Astrocyte of the cerebellum (primary cell): ENCODE measurements around the gene KCNC2.

ENCODE experiments used
- DNase-seq: peaks from one replicate; pipeline ENCODE4 v3.0.0-alpha.2; 2011; ENCODE audit warnings: low read depth
- H3K4me3 ChIP-seq: 2 replicates; pipeline ENCODE4 v1.5.1; 2011; ENCODE audit warnings: mild to moderate bottlenecking, low read depth, low read length, moderate library complexity
- in situ Hi-C: cut with HindIII; loops from 2 replicates; pipeline ENCODE4 v1.10.0; 2017; ENCODE audit warnings: low sequenced_read_pairs
- TF ChIP-seq, protein P1 (sequence below): IDR thresholded peaks from 2 replicates; pipeline ENCODE4 v1.5.1; 2012; ENCODE audit warnings: low read length, low read depth, moderate library complexity, mild to moderate bottlenecking; ENCODE audit errors: missing control alignments

KCNC2 gene

DNA sequence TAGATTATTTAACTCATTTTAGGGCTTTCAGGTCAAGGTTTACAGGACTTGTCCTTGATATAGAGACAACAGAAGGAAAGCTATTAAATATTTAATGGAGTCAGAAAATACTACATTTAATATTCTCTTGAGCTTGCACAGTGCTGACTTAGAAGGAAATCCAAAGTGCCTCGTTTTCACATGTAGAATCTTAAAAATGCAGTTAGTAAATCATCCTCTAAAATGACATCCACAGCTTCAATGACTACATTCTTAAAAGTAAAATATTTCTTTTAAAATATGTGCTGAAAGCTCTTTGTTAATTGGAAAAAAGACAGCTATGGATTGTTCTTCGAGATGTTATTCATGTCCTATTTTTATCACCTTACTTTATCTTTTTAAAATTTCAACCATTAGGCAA is 146.9 kb downstream of the KCNC2 start:
- H3K4me3 ChIP-seq, result no peak overlapping the region
- TF ChIP-seq, protein P1, sequence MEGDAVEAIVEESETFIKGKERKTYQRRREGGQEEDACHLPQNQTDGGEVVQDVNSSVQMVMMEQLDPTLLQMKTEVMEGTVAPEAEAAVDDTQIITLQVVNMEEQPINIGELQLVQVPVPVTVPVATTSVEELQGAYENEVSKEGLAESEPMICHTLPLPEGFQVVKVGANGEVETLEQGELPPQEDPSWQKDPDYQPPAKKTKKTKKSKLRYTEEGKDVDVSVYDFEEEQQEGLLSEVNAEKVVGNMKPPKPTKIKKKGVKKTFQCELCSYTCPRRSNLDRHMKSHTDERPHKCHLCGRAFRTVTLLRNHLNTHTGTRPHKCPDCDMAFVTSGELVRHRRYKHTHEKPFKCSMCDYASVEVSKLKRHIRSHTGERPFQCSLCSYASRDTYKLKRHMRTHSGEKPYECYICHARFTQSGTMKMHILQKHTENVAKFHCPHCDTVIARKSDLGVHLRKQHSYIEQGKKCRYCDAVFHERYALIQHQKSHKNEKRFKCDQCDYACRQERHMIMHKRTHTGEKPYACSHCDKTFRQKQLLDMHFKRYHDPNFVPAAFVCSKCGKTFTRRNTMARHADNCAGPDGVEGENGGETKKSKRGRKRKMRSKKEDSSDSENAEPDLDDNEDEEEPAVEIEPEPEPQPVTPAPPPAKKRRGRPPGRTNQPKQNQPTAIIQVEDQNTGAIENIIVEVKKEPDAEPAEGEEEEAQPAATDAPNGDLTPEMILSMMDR, result no peak
- no peak for DNase-seq
- in situ Hi-C loops, result no loop called here

DNA sequence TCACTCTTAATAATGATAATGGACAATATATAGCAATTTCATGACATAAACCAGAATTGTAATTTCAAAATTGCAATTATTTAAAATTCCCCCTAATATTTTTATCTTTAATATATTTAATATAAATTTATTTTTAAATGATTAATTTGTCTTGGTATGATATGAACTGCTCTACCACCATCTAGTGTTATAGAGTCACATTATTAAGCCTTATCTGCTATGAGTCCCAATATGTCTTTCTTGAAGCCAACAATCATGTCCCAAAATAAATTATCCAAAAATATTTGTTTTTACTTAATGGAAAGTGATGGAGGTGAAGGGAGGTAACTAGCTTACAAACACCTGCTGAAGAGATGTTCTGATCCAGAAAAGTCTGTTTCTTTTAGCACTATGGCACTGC is 151.4 kb downstream of the KCNC2 start:
- in situ Hi-C loops, result no loop called here
- TF ChIP-seq, protein P1, result no peak
- no peak for DNase-seq
- no peak overlapping the region for H3K4me3 ChIP-seq

DNA sequence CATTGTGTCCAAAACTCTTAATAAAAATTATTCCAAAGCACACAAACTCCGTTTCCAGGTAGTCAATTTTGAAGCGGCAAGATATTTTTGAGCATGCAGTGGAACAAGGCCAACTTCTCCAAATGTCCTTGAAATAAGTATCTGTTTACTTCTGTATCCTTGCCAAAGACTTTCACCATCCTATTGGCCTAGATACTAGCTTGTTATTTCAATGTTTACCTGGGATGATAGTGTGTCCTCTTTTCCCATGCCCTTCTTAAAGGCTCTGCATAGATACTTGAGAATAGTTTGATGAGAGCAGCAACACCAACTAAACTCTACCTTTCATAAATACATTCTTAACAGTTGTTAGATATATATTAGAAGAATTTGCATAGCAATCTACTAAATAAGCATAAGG is 160.9 kb downstream of the KCNC2 start:
- no peak overlapping the region for H3K4me3 ChIP-seq
- TF ChIP-seq, protein P1, result no peak
- DNase-seq, result no peak
- in situ Hi-C loops, result no loop called here

DNA sequence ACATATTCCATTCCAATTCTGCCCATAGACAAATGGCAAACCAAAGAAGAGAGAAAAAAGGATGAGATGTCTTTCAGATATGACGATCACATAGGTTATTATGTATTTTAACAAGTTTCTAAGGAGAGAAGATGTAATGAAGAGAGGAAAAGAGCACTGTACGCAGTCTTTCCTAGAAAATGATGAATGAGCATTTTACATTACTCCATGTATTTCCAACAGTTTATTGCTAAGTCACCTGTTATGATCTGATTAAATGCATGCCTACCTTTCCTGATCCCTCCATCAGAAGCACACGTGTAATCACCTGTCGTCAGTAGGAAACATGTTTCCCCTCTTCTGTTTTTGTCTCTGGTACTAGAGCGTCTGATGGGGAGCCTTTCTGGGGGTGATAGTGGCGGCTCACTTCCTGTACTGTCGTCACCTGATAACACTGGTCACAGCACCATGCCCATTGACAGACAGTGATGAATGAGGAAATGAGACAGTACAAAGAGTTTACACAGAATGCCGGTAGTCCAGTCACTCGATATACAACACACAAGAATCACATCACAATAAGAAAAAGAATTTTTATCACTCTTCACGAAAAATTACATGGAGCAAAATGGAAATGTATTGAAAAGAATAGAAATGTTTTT is 161.6 kb downstream of the KCNC2 start:
- TF ChIP-seq, protein P1, result no peak
- DNase-seq, result no peak
- no peak overlapping the region for H3K4me3 ChIP-seq
- in situ Hi-C loops, result no loop called here

DNA sequence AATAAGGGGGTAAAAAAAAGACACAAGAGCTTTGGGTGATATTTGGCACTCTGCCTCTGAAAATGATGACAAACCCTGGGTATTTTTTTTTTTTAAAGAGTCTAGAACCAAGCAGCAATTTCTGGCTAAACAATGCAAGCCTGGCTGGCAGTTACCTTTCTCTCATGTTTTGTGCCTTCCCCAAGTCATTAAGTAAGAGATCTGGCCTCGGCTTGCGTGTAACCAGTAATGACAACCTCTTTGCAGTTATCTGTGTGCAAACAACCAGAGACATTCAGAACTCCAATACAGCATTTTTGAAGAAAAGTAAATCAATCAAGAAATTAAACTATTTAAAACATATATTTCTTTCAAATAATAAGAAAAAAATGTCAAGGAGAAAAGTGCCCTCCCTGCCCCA is 167.5 kb downstream of the KCNC2 start:
- no peak for DNase-seq
- H3K4me3 ChIP-seq, result no peak overlapping the region
- in situ Hi-C loops, result no loop called here
- TF ChIP-seq, protein P1, result no peak

DNA sequence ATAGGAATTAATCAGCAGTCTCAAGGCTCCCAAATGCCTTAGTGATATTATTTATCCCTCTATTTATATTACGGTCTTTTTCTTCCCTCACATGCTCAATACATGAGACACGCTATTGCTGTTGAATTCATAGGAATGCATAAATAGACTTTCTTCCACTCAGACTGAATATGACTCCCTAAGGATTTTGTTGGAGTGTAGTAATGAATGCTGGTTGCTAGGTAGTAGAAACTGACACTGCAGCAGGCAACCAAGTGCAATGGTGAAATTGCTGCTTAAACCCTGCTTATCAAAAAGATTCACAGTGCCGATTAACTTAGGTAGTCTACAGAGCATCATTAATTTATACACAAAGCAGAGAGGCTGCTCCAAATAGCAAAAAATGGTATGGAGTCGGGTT is 168.2 kb downstream of the KCNC2 start:
- no peak overlapping the region for H3K4me3 ChIP-seq
- DNase-seq, result no peak
- TF ChIP-seq, protein P1, result no peak
- in situ Hi-C loops, result no loop called here
